ENCODE results near the gene SNX25. TPM values are rescaled to one million over a fixed set of nuclear protein-coding genes. Genes with fewer than 3 reads are reported as not detected.
A peak's percentile ranks its signal among the peaks of the same experiment; 100 is the strongest.

SNX25 gene
- total and polyA plus RNA-seq, 10 donors, result 9.6 to 49.6 (median 35.2) TPM

- TF ChIP-seq POLR2A (IDR thresholded peaks at IDR 0.05), result no peak
- TF ChIP-seq, protein P1, sequence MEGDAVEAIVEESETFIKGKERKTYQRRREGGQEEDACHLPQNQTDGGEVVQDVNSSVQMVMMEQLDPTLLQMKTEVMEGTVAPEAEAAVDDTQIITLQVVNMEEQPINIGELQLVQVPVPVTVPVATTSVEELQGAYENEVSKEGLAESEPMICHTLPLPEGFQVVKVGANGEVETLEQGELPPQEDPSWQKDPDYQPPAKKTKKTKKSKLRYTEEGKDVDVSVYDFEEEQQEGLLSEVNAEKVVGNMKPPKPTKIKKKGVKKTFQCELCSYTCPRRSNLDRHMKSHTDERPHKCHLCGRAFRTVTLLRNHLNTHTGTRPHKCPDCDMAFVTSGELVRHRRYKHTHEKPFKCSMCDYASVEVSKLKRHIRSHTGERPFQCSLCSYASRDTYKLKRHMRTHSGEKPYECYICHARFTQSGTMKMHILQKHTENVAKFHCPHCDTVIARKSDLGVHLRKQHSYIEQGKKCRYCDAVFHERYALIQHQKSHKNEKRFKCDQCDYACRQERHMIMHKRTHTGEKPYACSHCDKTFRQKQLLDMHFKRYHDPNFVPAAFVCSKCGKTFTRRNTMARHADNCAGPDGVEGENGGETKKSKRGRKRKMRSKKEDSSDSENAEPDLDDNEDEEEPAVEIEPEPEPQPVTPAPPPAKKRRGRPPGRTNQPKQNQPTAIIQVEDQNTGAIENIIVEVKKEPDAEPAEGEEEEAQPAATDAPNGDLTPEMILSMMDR (IDR thresholded peaks at IDR 0.05 in 8 of 11, conservative IDR thresholded peaks at IDR 0.05 in 3 of 11), result no peak
- intact Hi-C loops (cut with DNase I; ENCODE audit: low total_unique reads), result no loop called here
- no peak for DNase-seq
Measured at GRCh38 chr4:185171373-185172071, 37.9 kb upstream of the SNX25 start.

DNA sequence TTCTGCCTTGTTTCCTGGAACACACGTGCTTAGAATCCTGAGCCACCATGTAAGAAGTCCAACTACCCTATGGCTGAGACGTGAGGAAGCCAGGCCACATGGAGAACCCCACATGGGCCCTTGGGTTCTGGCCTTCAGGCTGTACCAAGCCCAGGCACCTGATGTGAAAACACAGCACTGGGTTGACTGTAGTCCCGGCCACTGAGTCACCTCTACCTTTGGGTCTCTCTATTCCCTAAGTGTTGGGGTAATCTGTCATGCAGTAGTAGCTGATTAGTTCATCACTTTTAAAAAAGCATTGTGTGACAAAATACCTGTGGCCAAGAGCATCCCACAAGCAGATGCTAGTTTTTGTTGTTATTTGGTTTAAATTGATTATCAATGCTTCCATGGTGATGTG, 29.9 kb upstream of the SNX25 start:
- no peak for DNase-seq
- H3K27me3 ChIP-seq (replicated peaks in 1 of 7), result no peaks in the 10 kb centered on the region
- TF ChIP-seq POLR2A (IDR thresholded peaks at IDR 0.05), result no peak
- no peak for TF ChIP-seq POLR2AphosphoS5 (IDR thresholded peaks at IDR 0.05)
- TF ChIP-seq, protein P1 (IDR thresholded peaks at IDR 0.05 in 8 of 11, conservative IDR thresholded peaks at IDR 0.05 in 3 of 11), result no peak
- no peaks in the 10 kb centered on the region for H3K9me3 ChIP-seq
- intact Hi-C loops (cut with DNase I; ENCODE audit: low total_unique reads), result no loop called here
- peaks cover 0 to 30% (median 5%) of the 10 kb centered on the region in 6 donors for H3K36me3 ChIP-seq
- H3K27ac ChIP-seq, result no peak overlapping the region
- H3K4me3 ChIP-seq, result no peak overlapping the region
- H3K4me1 ChIP-seq, result peaks cover 0 to 17% (median 11%) of the 10 kb centered on the region in 6 donors
- 80 to 93% (median 90%) methylated on average over 3 of the region's 3 CpGs for WGBS, 5 donors

More at GRCh38 chr4:185171373-185172071, 37.9 kb upstream of the SNX25 start:
- no peaks in the 10 kb centered on the region for H3K9me3 ChIP-seq
- 64 to 77% (median 70%) methylated on average over 2 of the region's 2 CpGs for WGBS, 5 donors
- H3K27me3 ChIP-seq (replicated peaks in 1 of 7), result no peaks in the 10 kb centered on the region
- peaks cover 0 to 10% (median 6%) of the 10 kb centered on the region in 6 donors for H3K4me1 ChIP-seq
- no peak overlapping the region for H3K4me3 ChIP-seq
- H3K27ac ChIP-seq, result peak overlapping the region in 3 of 8 donors; percentile 7 to 51 (median 26)
- H3K36me3 ChIP-seq, result peaks cover 0 to 83% (median 35%) of the 10 kb centered on the region in 6 donors

GRCh38 chr4:185182239-185182638, 27.2 kb upstream of the SNX25 start:
- intact Hi-C loops (cut with DNase I; ENCODE audit: low total_unique reads), result no loop called here
- no peaks in the 10 kb centered on the region for H3K27me3 ChIP-seq (replicated peaks in 1 of 7)
- H3K4me3 ChIP-seq, result no peak overlapping the region
- H3K27ac ChIP-seq, result no peak overlapping the region
- WGBS, 5 donors, result 64 to 85% (median 74%) methylated on average over 2 of the region's 2 CpGs
- TF ChIP-seq, protein P1 (IDR thresholded peaks at IDR 0.05 in 8 of 11, conservative IDR thresholded peaks at IDR 0.05 in 3 of 11), result no peak
- TF ChIP-seq POLR2AphosphoS5 (IDR thresholded peaks at IDR 0.05), result no peak
- no peak for TF ChIP-seq POLR2A (IDR thresholded peaks at IDR 0.05)
- peaks cover 0 to 43% (median 22%) of the 10 kb centered on the region in 6 donors for H3K4me1 ChIP-seq
- peaks cover 0 to 19% (median 0%) of the 10 kb centered on the region in 6 donors for H3K36me3 ChIP-seq
- H3K9me3 ChIP-seq, result no peaks in the 10 kb centered on the region
- DNase-seq, result no peak

DNA sequence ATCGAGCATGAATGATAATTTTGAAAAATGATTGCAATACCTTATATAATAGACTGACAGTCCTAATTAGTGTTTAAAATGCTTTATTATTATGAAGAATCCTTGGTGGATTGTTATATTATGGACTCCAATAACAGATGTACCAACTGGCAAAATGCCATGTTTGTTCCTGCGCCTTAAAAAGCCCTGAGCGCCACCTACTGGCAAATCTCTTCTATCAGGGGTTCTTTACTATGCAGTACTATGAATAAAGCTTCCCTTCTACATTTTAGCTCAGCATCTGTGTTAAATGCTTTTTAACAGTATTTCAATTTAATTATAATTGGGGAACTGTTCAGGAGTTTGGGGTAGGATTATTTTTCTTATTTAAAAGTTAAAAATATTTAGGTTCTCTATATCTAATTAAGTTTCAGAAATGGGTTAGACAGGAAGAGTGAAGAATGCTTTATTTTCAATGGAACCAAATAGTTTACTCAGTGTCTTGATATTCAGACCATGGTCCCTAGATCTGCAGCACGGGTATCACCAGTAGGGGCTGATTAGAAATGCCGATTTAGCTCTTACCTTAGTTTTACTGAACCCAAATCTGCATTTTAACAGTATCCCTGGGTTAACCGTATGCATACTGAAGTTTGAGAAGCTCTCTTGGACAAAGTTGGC, 25.6 kb upstream of the SNX25 start:
- no peak for DNase-seq
- Histone ChIP-seq H3K27ac (peak overlapping the region in 1 of 8 donors; percentile 13), H3K36me3 (peaks cover 0 to 31% (median 9%) of the 10 kb centered on the region in 6 donors), H3K4me1 (peaks cover 0 to 49% (median 22%) of the 10 kb centered on the region in 6 donors), H3K9me3 (no peaks in the 10 kb centered on the region), H3K27me3 (replicated peaks in 1 of 7) (no peaks in the 10 kb centered on the region), H3K4me3 (no peak overlapping the region)
- 43 to 51% (median 45%) methylated on average over 6 of the region's 6 CpGs for WGBS, 5 donors
- TF ChIP-seq POLR2A (IDR thresholded peaks at IDR 0.05), result no peak
- TF ChIP-seq POLR2AphosphoS5 (IDR thresholded peaks at IDR 0.05), result peak in 1 of 3 donors; percentile 68
- TF ChIP-seq, protein P1 (IDR thresholded peaks at IDR 0.05 in 8 of 11, conservative IDR thresholded peaks at IDR 0.05 in 3 of 11), result peak; percentile 23 to 88 (median 75)
- intact Hi-C loops (cut with DNase I; ENCODE audit: low total_unique reads), result no loop called here
